ENCODE measurements around the gene UNK.
A peak's percentile ranks its signal among the peaks of the same experiment; 100 is the strongest.

UNK gene

GRCh38 chr17:75773808-75774470 is 10.7 kb upstream of the UNK start:
- DNase-seq: no peak

- no peak for DNase-seq
Observed at GRCh38 chr17:75774471-75774990, 10.1 kb upstream of the UNK start.

- peak; percentile 39 for DNase-seq
Observed at GRCh38 chr17:75774991-75775668, 9.5 kb upstream of the UNK start.

GRCh38 chr17:75776386-75777295 is 8.0 kb upstream of the UNK start:
- peak; percentile 67 for DNase-seq

- peak; percentile 46 for DNase-seq
Observed at GRCh38 chr17:75777296-75777922, 7.2 kb upstream of the UNK start.

- peak; percentile 35 for DNase-seq
Observed at GRCh38 chr17:75778066-75778860, 6.3 kb upstream of the UNK start.

- peak; percentile 88 for DNase-seq
Observed at GRCh38 chr17:75778861-75779249, 5.8 kb upstream of the UNK start.

GRCh38 chr17:75779250-75779986 is 5.2 kb upstream of the UNK start:
- peak; percentile 99 for DNase-seq

GRCh38 chr17:75779987-75780889 is 4.4 kb upstream of the UNK start:
- no peak for DNase-seq

- peak; percentile 79 for DNase-seq
Observed at GRCh38 chr17:75783069-75783783, 1.4 kb upstream of the UNK start.

GRCh38 chr17:75783803-75784472 is 668 bp upstream of the UNK start:
- DNase-seq: no peak

GRCh38 chr17:75785016-75785890 is 647 bp downstream of the UNK start:
- peak; percentile 92 for DNase-seq

- no peak for DNase-seq
Observed at GRCh38 chr17:75791254-75791653, 6.6 kb downstream of the UNK start.

- no peak for DNase-seq
Observed at GRCh38 chr17:75793460-75793859, 8.9 kb downstream of the UNK start.

- DNase-seq: no peak
Observed at GRCh38 chr17:75795820-75796607, 11.4 kb downstream of the UNK start.

- DNase-seq: no peak
Observed at GRCh38 chr17:75799402-75799801, 14.8 kb downstream of the UNK start.

- DNase-seq: no peak
Observed at GRCh38 chr17:75803883-75804282, 19.3 kb downstream of the UNK start.
